BJ (cell line): Measurements from ENCODE around the gene NPTX1. TPM values are rescaled to one million over a fixed set of nuclear protein-coding genes. Genes with fewer than 3 reads are reported as not detected.

Source experiments
- CTCF ChIA-PET: fragments of 350-600 bp; formaldehyde crosslinking; extraction: SDS; loops from one replicate; lab custom pipeline; 2021; ENCODE audit warnings: antibody characterized with exemption, inconsistent platforms; lab: Yijun Ruan, JAX
- POLR2A ChIA-PET: fragments of 300-600 bp; sonication (Branson Sonifier 250); formaldehyde crosslinking; extraction: SDS; loops from one replicate; lab custom pipeline; 2021; ENCODE audit warnings: antibody characterized with exemption; lab: Charles Lee
- DNase-seq: peaks from one replicate; pipeline ENCODE4 v3.0.0-alpha.2; 2011; ENCODE audit warnings: low read depth
- H3K27me3 ChIP-seq: 2 replicates; pipeline ENCODE4 v1.6.0; 2011; ENCODE audit warnings: low read length; ENCODE audit not compliant: control insufficient read depth, insufficient read depth
- H3K36me3 ChIP-seq: 2 replicates; pipeline ENCODE4 v1.5.1; 2011; ENCODE audit warnings: low read length; ENCODE audit not compliant: control insufficient read depth, insufficient read depth
- H3K4me3 ChIP-seq: 2 replicates; pipeline ENCODE4 v1.5.1; 2011; ENCODE audit warnings: low read depth, mild to moderate bottlenecking, control low read depth, low read length
- CTCF ChIP-seq: IDR thresholded peaks from 2 replicates; pipeline ENCODE4 v1.5.1; 2011; ENCODE audit warnings: low read depth, mild to moderate bottlenecking, control low read depth, inconsistent platforms, low read length, moderate library complexity; ENCODE audit not compliant: insufficient read depth
- polyA plus RNA-seq: library from polyadenylated mRNA; depleted of rRNA; stranded (reverse); fragments of >200 nt; gene quantifications from 2 replicates; pipeline ENCODE4 v1.2.3, GENCODE V29; 2011

The NPTX1 gene
- polyA plus RNA-seq, 1 experiment = 0.43 TPM

- H3K36me3 ChIP-seq = no peaks in the 10 kb centered on the region
- CTCF ChIA-PET = no interaction called here
- DNase-seq = no peak
- peaks cover 2% of the 10 kb centered on the region; the same call in 1 of the 2 replicates for H3K27me3 ChIP-seq
- no peak overlapping the region for H3K4me3 ChIP-seq
- POLR2A ChIA-PET = no interaction called here
- no peak for TF ChIP-seq CTCF
Measured at GRCh38 chr17:80519091-80519781, 42.8 kb upstream of the NPTX1 start.

- H3K27me3 ChIP-seq = peaks cover 2% of the 10 kb centered on the region; the same call in 1 of the 2 replicates
- H3K4me3 ChIP-seq = no peak overlapping the region
- no peak for DNase-seq
- CTCF ChIA-PET = no interaction called here
- no peaks in the 10 kb centered on the region for H3K36me3 ChIP-seq
- POLR2A ChIA-PET = no interaction called here
- no peak for TF ChIP-seq CTCF
Measured at GRCh38 chr17:80518392-80518791, 42.0 kb upstream of the NPTX1 start.

GRCh38 chr17:80517641-80518040 is 41.2 kb upstream of the NPTX1 start:
- ChIA-PET POLR2A (no interaction called here), CTCF (no interaction called here)
- no peak for TF ChIP-seq CTCF
- no peak overlapping the region for H3K4me3 ChIP-seq
- H3K27me3 ChIP-seq = no peaks in the 10 kb centered on the region; the same call in 1 of the 2 replicates
- no peaks in the 10 kb centered on the region for H3K36me3 ChIP-seq
- no peak for DNase-seq

- POLR2A ChIA-PET = no interaction called here
- no peak overlapping the region for H3K4me3 ChIP-seq
- no peaks in the 10 kb centered on the region for H3K36me3 ChIP-seq
- CTCF ChIA-PET = no interaction called here
- no peak for DNase-seq
- TF ChIP-seq CTCF = no peak
- no peaks in the 10 kb centered on the region; the same call in 1 of the 2 replicates for H3K27me3 ChIP-seq
Measured at GRCh38 chr17:80516171-80516932, 39.9 kb upstream of the NPTX1 start.

DNA sequence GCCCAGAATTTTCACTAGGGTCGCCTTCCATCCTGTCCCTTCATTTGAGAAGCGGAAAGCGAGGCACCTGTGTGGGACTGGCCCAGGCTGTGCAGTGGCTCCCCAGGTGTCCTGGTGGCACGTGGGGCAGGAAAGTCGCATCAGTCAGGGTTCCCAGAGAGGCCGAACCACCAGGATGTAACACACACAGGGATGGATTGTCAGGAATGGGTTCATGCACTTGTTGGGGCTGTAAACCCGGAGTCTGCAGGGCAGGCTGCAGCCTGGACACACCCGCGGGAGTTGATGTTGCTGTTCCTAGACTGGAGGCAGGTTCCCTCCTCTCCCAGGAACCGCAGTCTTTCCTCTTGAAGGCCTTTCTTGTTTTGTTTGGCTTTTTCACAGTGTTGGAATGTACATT is 37.5 kb upstream of the NPTX1 start:
- no peaks in the 10 kb centered on the region for H3K36me3 ChIP-seq
- H3K4me3 ChIP-seq = no peak overlapping the region
- ChIA-PET CTCF (no interaction called here), POLR2A (no interaction called here)
- no peak for DNase-seq
- TF ChIP-seq CTCF = no peak
- no peaks in the 10 kb centered on the region; the same call in none of the 2 replicates for H3K27me3 ChIP-seq
